ENCODE measurements around the gene SCARB1. TPM values are rescaled to one million over a fixed set of nuclear protein-coding genes. Genes with fewer than 3 reads are reported as not detected.

The SCARB1 gene
- total RNA-seq, 1 experiment from 2014 or later = 68.3 TPM

GRCh38 chr12:124745891-124746570 lies 117.6 kb downstream of the SCARB1 start (continued):
- TF ChIP-seq ZNF532 (CRISPR knock-in tag; IDR thresholded peaks at IDR 0.05; ENCODE audit: borderline replicate concordance) (0 out of 2 replicates have a peak, but pooled peaks have one; percentile 13), MXD4 (CRISPR knock-in tag; IDR thresholded peaks at IDR 0.05; ENCODE audit: borderline replicate concordance) (no peak), NFYB (CRISPR knock-in tag; conservative IDR thresholded peaks at IDR 0.05; ENCODE audit: low read depth) (no peak), JAZF1 (CRISPR knock-in tag; IDR thresholded peaks at IDR 0.05) (no peak), AFF4 (CRISPR knock-in tag; IDR thresholded peaks at IDR 0.05; ENCODE audit: borderline replicate concordance) (no peak), IRF1 (CRISPR knock-in tag; IDR thresholded peaks at IDR 0.05) (no peak)

- H3K36me3 Mint-ChIP-seq = no peaks in the 10 kb centered on the region
- ChIA-PET CTCF (interaction anchor here (0.9 to 2.3 kb wide), 3 partner anchors 12 to 311 kb away, joined by 3 to 20 read pairs (median 6); no protein-coding TSS in a partner anchor), POLR2A (no interaction called here)
- peak overlapping the region; percentile 87 for H3K27ac Mint-ChIP-seq
- H3K9me3 Mint-ChIP-seq = no peaks in the 10 kb centered on the region
- H3K4me1 Mint-ChIP-seq = peaks cover 27% of the 10 kb centered on the region
- no peaks in the 10 kb centered on the region; the same call in 1 of the 2 replicates for H3K27me3 Mint-ChIP-seq (ENCODE audit: low read depth)
- ATAC-seq (no peak), DNase-seq (ENCODE audit: low spot score) (no peak)
- H3K4me3 Mint-ChIP-seq = peak overlapping the region; percentile 42
- TF ChIP-seq FOXK1 (CRISPR knock-in tag; IDR thresholded peaks at IDR 0.05) (no peak), NFATC4 (CRISPR knock-in tag; IDR thresholded peaks at IDR 0.05) (no peak), CTCF (IDR thresholded peaks at IDR 0.05) (no peak), STAT6 (CRISPR knock-in tag; conservative IDR thresholded peaks at IDR 0.05; ENCODE audit: low read depth) (no peak), ZNF425 (CRISPR knock-in tag; conservative IDR thresholded peaks at IDR 0.05) (no peak), USF2 (CRISPR knock-in tag; IDR thresholded peaks at IDR 0.05) (no peak), SMAD4 (CRISPR knock-in tag; IDR thresholded peaks at IDR 0.05) (no peak), TP53 (CRISPR knock-in tag; IDR thresholded peaks at IDR 0.05) (no peak), RELA (CRISPR knock-in tag; IDR thresholded peaks at IDR 0.05; ENCODE audit: borderline replicate concordance) (no peak), FOXJ3 (CRISPR knock-in tag; IDR thresholded peaks at IDR 0.05; ENCODE audit: borderline replicate concordance) (no peak), RORB (CRISPR knock-in tag; IDR thresholded peaks at IDR 0.05) (no peak)
These were observed 118.2 kb downstream of the SCARB1 start for GRCh38 chr12:124745465-124745890.

All from WTC11 (cell line).